H1 (cell line): ENCODE results near the gene NUP85. TPM values are rescaled to one million over a fixed set of nuclear protein-coding genes. Genes with fewer than 3 reads are reported as not detected.

Experiments
- CTCF ChIA-PET: fragments of 300-600 bp; sonication (Branson Sonifier 250); formaldehyde crosslinking; loops from one replicate; lab custom pipeline; 2021; ENCODE audit not compliant: partially characterized antibody; lab: Charles Lee
- POLR2A ChIA-PET: fragments of 300-600 bp; sonication (Branson Sonifier 250); formaldehyde crosslinking; loops from one replicate; lab custom pipeline; 2021; ENCODE audit warnings: inconsistent platforms; ENCODE audit not compliant: partially characterized antibody; lab: Charles Lee
- DNase-seq, 2 experiments: peaks; one replicate each; pipeline versions ENCODE4 v3.0.0 to v3.0.0-alpha.2; 2010 to 2022; ENCODE audit warnings: low spot score in 2 of 2, low read depth in 1 of 2, mixed read lengths in 1 of 2
- FAIRE-seq: peaks from 2 replicates; lab custom pipeline; 2011; peaks lifted over from hg19 to GRCh38; lab: Jason Lieb, UNC
- H2AFZ ChIP-seq: 2 replicates; pipeline ENCODE4 v1.8.1; 2012; ENCODE audit warnings: low read length, inconsistent platforms
- H2AK5ac ChIP-seq: 2 replicates; pipeline ENCODE4 v1.6.1; 2013; ENCODE audit warnings: low read depth, low read length
- H2BK120ac ChIP-seq: replicated peaks from 2 replicates; pipeline ENCODE3; 2013; ENCODE audit warnings: low read depth, low read length, inconsistent platforms
- H2BK12ac ChIP-seq: 2 replicates; pipeline ENCODE4 v1.6.1; 2013; ENCODE audit warnings: low read depth, low read length
- H2BK15ac ChIP-seq: 2 replicates; pipeline ENCODE4 v1.6.1; 2013; ENCODE audit warnings: low read length
- H2BK20ac ChIP-seq: 2 replicates; pipeline ENCODE4 v1.6.1; 2013; ENCODE audit warnings: low read length
- H2BK5ac ChIP-seq: 2 replicates; pipeline ENCODE4 v1.6.1; 2013; ENCODE audit warnings: low read depth, low read length
- H3K14ac ChIP-seq: 2 replicates; pipeline ENCODE4 v1.6.1; 2013; ENCODE audit warnings: inconsistent platforms; ENCODE audit not compliant: insufficient read length
- H3K18ac ChIP-seq: 2 replicates; pipeline ENCODE4 v1.6.1; 2013; ENCODE audit warnings: low read length; ENCODE audit errors: extremely low read depth
- H3K23ac ChIP-seq: 2 replicates; pipeline ENCODE4 v1.6.1; 2013; ENCODE audit warnings: inconsistent platforms; ENCODE audit not compliant: insufficient read length
- H3K23me2 ChIP-seq: 2 replicates; pipeline ENCODE4 v1.6.1; 2013; ENCODE audit warnings: low read depth, low read length
- H3K27ac ChIP-seq: 2 replicates; pipeline ENCODE4 v1.6.1; 2011; ENCODE audit warnings: low read depth, low read length, inconsistent platforms
- H3K27me3 ChIP-seq, 4 experiments: replicated peaks in 1 of 4; 1 replicate in 1 of 4; 2 replicates in 3 of 4; pipeline versions ENCODE4 v1.6.1 to v1.8.1; 2011 to 2013; ENCODE audit warnings: low read length in 3 of 4, mild to moderate bottlenecking in 3 of 4, inconsistent platforms in 2 of 4, mixed read lengths in 2 of 4, moderate library complexity in 1 of 4; ENCODE audit not compliant: control insufficient read depth in 3 of 4, insufficient read depth in 3 of 4; ENCODE audit errors: extremely low read depth in 1 of 4
- H3K36me3 ChIP-seq, 4 experiments: 2 replicates each; pipeline versions ENCODE4 v1.6.1 to v1.8.1; 2011 to 2013; ENCODE audit warnings: mild to moderate bottlenecking in 4 of 4, low read length in 3 of 4, moderate library complexity in 2 of 4, control low read depth in 1 of 4, inconsistent platforms in 1 of 4; ENCODE audit not compliant: insufficient read depth in 4 of 4, control insufficient read depth in 2 of 4
- H3K4ac ChIP-seq: replicated peaks from 2 replicates; pipeline ENCODE3; 2013; ENCODE audit warnings: low read length, low read depth, mixed read lengths, inconsistent platforms; ENCODE audit not compliant: insufficient read length
- H3K4me1 ChIP-seq, 4 experiments: replicated peaks in 1 of 4; 1 replicate in 1 of 4; 2 replicates in 3 of 4; pipeline versions ENCODE4 v1.6.1 to v1.8.1; 2011 to 2013; ENCODE audit warnings: low read length in 3 of 4, inconsistent platforms in 2 of 4, mixed read lengths in 1 of 4; ENCODE audit not compliant: insufficient read depth in 4 of 4, control insufficient read depth in 3 of 4
- H3K4me2 ChIP-seq, 2 experiments: 2 replicates each; pipeline versions ENCODE4 v1.6.1 to v1.8.1; 2011 to 2013; ENCODE audit warnings: low read depth in 2 of 2, low read length in 2 of 2, control low read depth in 1 of 2, inconsistent platforms in 1 of 2, mild to moderate bottlenecking in 1 of 2; ENCODE audit not compliant: insufficient read depth in 1 of 2
- H3K4me3 ChIP-seq, 4 experiments: fragments of 200-600, 300-600 bp in 1 of 4; sonication (generic), shearing (Covaris generic), sonication (Bioruptor Twin) in 1 of 4; 2 replicates each; pipeline versions ENCODE4 v1.5.1 to v1.8.1; 2011 to 2016; ENCODE audit warnings: low read length in 4 of 4, low read depth in 3 of 4, control low read depth in 2 of 4, inconsistent platforms in 2 of 4, mild to moderate bottlenecking in 2 of 4, mixed read lengths in 1 of 4, moderate library complexity in 1 of 4; ENCODE audit not compliant: insufficient read depth in 2 of 4; ENCODE audit errors: extremely low read depth in 1 of 4
- H3K56ac ChIP-seq: replicated peaks from 2 replicates; pipeline ENCODE3; 2013; ENCODE audit warnings: low read depth, mild to moderate bottlenecking, mixed read lengths, low read length, inconsistent platforms; ENCODE audit not compliant: insufficient read length
- H3K79me1 ChIP-seq: 2 replicates; pipeline ENCODE4 v1.6.1; 2013; ENCODE audit warnings: low read depth, low read length, control low read depth
- H3K79me2 ChIP-seq, 2 experiments: 2 replicates each; pipeline versions ENCODE4 v1.6.1 to v1.8.1; 2012 to 2013; ENCODE audit warnings: low read length in 2 of 2, mild to moderate bottlenecking in 2 of 2, inconsistent platforms in 1 of 2; ENCODE audit not compliant: insufficient read depth in 2 of 2, control insufficient read depth in 1 of 2
- H3K9ac ChIP-seq, 4 experiments: replicated peaks in 1 of 4; 1 replicate in 1 of 4; 2 replicates in 3 of 4; pipeline versions ENCODE4 v1.6.1 to v1.8.1; 2011 to 2013; ENCODE audit warnings: low read depth in 3 of 4, low read length in 3 of 4, control low read depth in 2 of 4, mild to moderate bottlenecking in 2 of 4, moderate library complexity in 2 of 4, inconsistent platforms in 1 of 4; ENCODE audit errors: extremely low read depth in 1 of 4
- H3K9me3 ChIP-seq, 2 experiments: 2 replicates each; pipeline versions ENCODE4 v1.6.1 to v1.8.1; 2012 to 2013; ENCODE audit warnings: mild to moderate bottlenecking in 2 of 2, moderate library complexity in 2 of 2, control low read depth in 1 of 2, inconsistent platforms in 1 of 2, low read depth in 1 of 2, low read length in 1 of 2, mixed read lengths in 1 of 2; ENCODE audit not compliant: insufficient read depth in 2 of 2
- H4K20me1 ChIP-seq, 2 experiments: replicated peaks in 1 of 2; 2 replicates each; pipeline versions ENCODE3 to v1.8.1; 2011 to 2013; ENCODE audit warnings: inconsistent platforms in 2 of 2, low read length in 2 of 2, mild to moderate bottlenecking in 1 of 2; ENCODE audit not compliant: insufficient read depth in 2 of 2, control insufficient read depth in 1 of 2
- H4K5ac ChIP-seq: 2 replicates; pipeline ENCODE4 v1.6.1; 2013; ENCODE audit warnings: low read length, low read depth, mixed read lengths, inconsistent platforms; ENCODE audit not compliant: insufficient read length
- H4K8ac ChIP-seq: 2 replicates; pipeline ENCODE4 v1.8.0; 2013; ENCODE audit warnings: mild to moderate bottlenecking, moderate library complexity, low read length, inconsistent platforms; ENCODE audit not compliant: insufficient read depth; ENCODE audit errors: extremely low read depth
- H4K91ac ChIP-seq: replicated peaks from 2 replicates; pipeline ENCODE3; 2013; ENCODE audit warnings: low read length, mixed read lengths, inconsistent platforms; ENCODE audit not compliant: insufficient read length
- CHD1 ChIP-seq: IDR thresholded peaks from 2 replicates; pipeline ENCODE4 v1.6.1; 2012; ENCODE audit warnings: low read depth, low read length, improper control_type of control experiment
- EGR1 ChIP-seq: IDR thresholded peaks from 2 replicates; pipeline ENCODE4 v1.6.1; 2011; ENCODE audit warnings: low read depth, low read length, borderline replicate concordance
- FOSL1 ChIP-seq: IDR thresholded peaks from 2 replicates; pipeline ENCODE4 v1.6.1; 2011; ENCODE audit warnings: mild to moderate bottlenecking, low read depth, low read length, moderate library complexity; ENCODE audit not compliant: insufficient read depth
- MAX ChIP-seq: IDR thresholded peaks from 2 replicates; pipeline ENCODE4 v1.6.1; 2012; ENCODE audit warnings: inconsistent platforms
- RAD21 ChIP-seq, 2 experiments: IDR thresholded peaks in 1 of 2; conservative IDR thresholded peaks in 1 of 2; 2 replicates each; pipeline ENCODE4 v1.6.1; 2011; ENCODE audit warnings: low read depth in 2 of 2, low read length in 2 of 2, improper control_type of control experiment in 1 of 2, inconsistent platforms in 1 of 2, mild to moderate bottlenecking in 1 of 2, moderate library complexity in 1 of 2
- RFX5 ChIP-seq: IDR thresholded peaks from 2 replicates; pipeline ENCODE4 v1.6.1; 2011; ENCODE audit warnings: low read depth, low read length, improper control_type of control experiment, borderline replicate concordance
- RXRA ChIP-seq: IDR thresholded peaks from 2 replicates; pipeline ENCODE4 v1.6.1; 2011; ENCODE audit warnings: low read depth, mild to moderate bottlenecking, low read length, moderate library complexity; ENCODE audit not compliant: insufficient read depth
- SAP30 ChIP-seq: fragments of 300-600 bp; sonication (generic); IDR thresholded peaks from 2 replicates; pipeline ENCODE4 v1.7.1; 2012; ENCODE audit warnings: low read length, moderate library complexity, mild to moderate bottlenecking, inconsistent platforms; ENCODE audit not compliant: insufficient read depth, insufficient replicate concordance
- SIN3A ChIP-seq, 2 experiments: IDR thresholded peaks in 1 of 2; conservative IDR thresholded peaks in 1 of 2; 2 replicates each; pipeline ENCODE4 v1.6.1; 2011 to 2012; ENCODE audit warnings: low read length in 2 of 2, improper control_type of control experiment in 1 of 2, low read depth in 1 of 2, mild to moderate bottlenecking in 1 of 2
- SP1 ChIP-seq: IDR thresholded peaks from 2 replicates; pipeline ENCODE4 v1.6.1; 2011; ENCODE audit warnings: low read depth, low read length
- SP4 ChIP-seq: IDR thresholded peaks from 2 replicates; pipeline ENCODE4 v1.6.1; 2012; ENCODE audit warnings: low read length, inconsistent platforms
- YY1 ChIP-seq: IDR thresholded peaks from 2 replicates; pipeline ENCODE4 v1.6.1; 2011; ENCODE audit warnings: low read depth, mild to moderate bottlenecking, low read length
- WGBS, 2 experiments: shearing (Covaris generic) in 1 of 2; methylation state at CpG; one replicate each; pipeline versions ENCODE4 v1.1.6 to v1.1.7; 2013 to 2015; ENCODE audit warnings: low lambda C conversion rate in 2 of 2, mixed read lengths in 2 of 2, inconsistent platforms in 1 of 2, low coverage in 1 of 2, missing lambda C conversion rate in 1 of 2; ENCODE audit not compliant: insufficient replicate concordance in 2 of 2, insufficient coverage in 1 of 2, insufficient read length in 1 of 2; ENCODE audit errors: extremely low coverage in 1 of 2, missing lambda C conversion rate in 1 of 2; 5-methylcytosine and 5-hydroxymethylcytosine counted together
- polyA plus RNA-seq, 7 experiments: library from polyadenylated mRNA; depleted of rRNA in 3 of 7; stranded (reverse) in 5 of 7; unstranded in 2 of 7; fragments of >200 nt in 5 of 7; fragments of 200-250 nt in 2 of 7; gene quantifications; 1 replicate in 5 of 7; 2 replicates in 1 of 7; 4 replicates in 1 of 7; pipeline versions ENCODE4 v1.2.1 to v1.2.3, GENCODE V29; 2011 to 2013; ENCODE audit warnings: missing spikeins in 2 of 7, mixed read lengths in 2 of 7
- total RNA-seq: library from RNA; stranded (reverse); fragmentation: NEBNext Ultra II Directional; extraction: Animal tissue kit (Norgen Biotek cat#: 25700); gene quantifications from 2 replicates; pipeline ENCODE4 v1.2.1, GENCODE V29; 2021

The NUP85 gene
- total and polyA plus RNA-seq, 2 of the 8 experiments (the other 6 are each of a cell fraction or from before 2014, with no cell fraction given): 98.5 to 154 TPM

DNA sequence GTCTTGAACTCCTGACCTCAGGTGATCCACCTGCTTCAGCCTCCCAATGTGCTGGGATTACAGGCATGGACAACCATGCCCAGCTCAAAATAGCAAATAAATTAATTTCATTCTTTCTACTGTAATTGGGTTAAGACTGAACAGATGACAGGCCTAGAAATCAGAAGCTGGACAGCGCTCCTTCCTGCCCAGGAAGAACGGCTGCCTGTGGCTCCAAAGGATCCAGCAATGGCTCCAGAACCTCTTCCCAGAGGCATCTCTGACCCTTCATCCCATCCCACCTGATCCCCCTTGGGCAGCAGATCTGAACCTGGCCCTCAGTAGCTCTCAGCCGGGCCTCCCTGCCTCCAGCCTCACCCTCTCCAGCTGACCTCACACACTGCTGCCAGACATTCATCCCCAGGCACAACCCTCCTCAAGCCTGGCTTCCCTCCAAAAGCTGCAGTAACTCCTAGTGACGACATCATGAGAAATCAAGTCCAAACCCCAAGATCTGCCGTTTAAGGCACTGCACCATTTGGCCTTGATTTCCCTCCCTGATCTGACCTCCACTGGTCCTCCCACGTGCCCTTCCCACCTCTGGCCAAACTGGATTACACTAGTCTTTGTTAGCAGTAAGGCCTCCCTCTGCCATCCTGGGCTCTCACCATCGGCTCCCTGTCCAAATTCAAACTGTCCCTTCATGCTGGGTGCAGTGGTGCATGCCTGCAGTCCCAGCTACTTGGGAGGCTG, 68.7 kb downstream of the NUP85 start:
- 96% methylated on average over 7 of the region's 7 CpGs; no CpG with 5 or more reads in 1 of the 2 experiments for WGBS, 2 experiments
- Histone ChIP-seq H3K9me3 (no peaks in the 10 kb centered on the region), H3K18ac (no peak overlapping the region), H3K4me2 (no peak overlapping the region), H3K27ac (no peak overlapping the region), H2AFZ (no peak overlapping the region), H3K9ac (no peak overlapping the region; a peak in 1 of 7 replicates), H3K23me2 (peaks cover 15% of the 10 kb centered on the region), H4K5ac (no peak overlapping the region), H3K23ac (no peak overlapping the region), H2BK12ac (no peak overlapping the region), H3K79me1 (no peaks in the 10 kb centered on the region), H3K4ac (no peak overlapping the region), H2AK5ac (no peak overlapping the region), H3K4me3 (no peak overlapping the region), H4K91ac (no peak overlapping the region), H3K56ac (no peak overlapping the region), H2BK5ac (no peak overlapping the region), H3K36me3 (peaks cover 0 to 4% (median 2%) of the 10 kb centered on the region in 4 experiments; a peak in 2 of 8 replicates), H2BK120ac (no peak overlapping the region), H3K79me2 (no peaks in the 10 kb centered on the region), H3K14ac (no peak overlapping the region), H2BK20ac (no peak overlapping the region), H4K20me1 (peaks cover 0 to 2% of the 10 kb centered on the region in 2 experiments), H3K27me3 (no peaks in the 10 kb centered on the region), H4K8ac (no peak overlapping the region), H2BK15ac (no peak overlapping the region), H3K4me1 (peaks cover 0 to 5% (median 4%) of the 10 kb centered on the region in 4 experiments; a peak in 4 of 7 replicates)
- ChIA-PET POLR2A (interaction anchor here (1.0 to 1.5 kb wide), 3 partner anchors 11 to 51 kb away, joined by 4 to 8 read pairs (median 4); partner anchors contain the start of gene SLC25A19), CTCF (interaction anchor here (0.9 to 21.2 kb wide), 6 partner anchors 11 to 194 kb away, joined by 3 to 369 read pairs (median 14); partner anchors contain the start of genes GGA3 and MRPS7)
- FAIRE-seq (no peak), DNase-seq (no peak)
- TF ChIP-seq EGR1 (no peak), SP4 (no peak), RFX5 (no peak), YY1 (no peak), SAP30 (no peak), SIN3A (conservative IDR thresholded peaks at IDR 0.05 in 1 of 2, IDR thresholded peaks at IDR 0.05 in 1 of 2; ENCODE audit: low read depth in 1 of 2, low read length in 2 of 2) (no peak), CHD1 (no peak), SP1 (no peak), MAX (no peak), RXRA (no peak), RAD21 (IDR thresholded peaks at IDR 0.05 in 1 of 2, conservative IDR thresholded peaks at IDR 0.05 in 1 of 2; ENCODE audit: low read depth in 2 of 2, low read length in 2 of 2) (no peak), FOSL1 (no peak)
